NAMALWA (cell line): ENCODE measurements around the gene RNF144A.

Experiments
- DNase-seq: peaks from one replicate; pipeline ENCODE4 v3.0.0-alpha.2; 2015; ENCODE audit warnings: low spot score

The RNF144A gene

DNA sequence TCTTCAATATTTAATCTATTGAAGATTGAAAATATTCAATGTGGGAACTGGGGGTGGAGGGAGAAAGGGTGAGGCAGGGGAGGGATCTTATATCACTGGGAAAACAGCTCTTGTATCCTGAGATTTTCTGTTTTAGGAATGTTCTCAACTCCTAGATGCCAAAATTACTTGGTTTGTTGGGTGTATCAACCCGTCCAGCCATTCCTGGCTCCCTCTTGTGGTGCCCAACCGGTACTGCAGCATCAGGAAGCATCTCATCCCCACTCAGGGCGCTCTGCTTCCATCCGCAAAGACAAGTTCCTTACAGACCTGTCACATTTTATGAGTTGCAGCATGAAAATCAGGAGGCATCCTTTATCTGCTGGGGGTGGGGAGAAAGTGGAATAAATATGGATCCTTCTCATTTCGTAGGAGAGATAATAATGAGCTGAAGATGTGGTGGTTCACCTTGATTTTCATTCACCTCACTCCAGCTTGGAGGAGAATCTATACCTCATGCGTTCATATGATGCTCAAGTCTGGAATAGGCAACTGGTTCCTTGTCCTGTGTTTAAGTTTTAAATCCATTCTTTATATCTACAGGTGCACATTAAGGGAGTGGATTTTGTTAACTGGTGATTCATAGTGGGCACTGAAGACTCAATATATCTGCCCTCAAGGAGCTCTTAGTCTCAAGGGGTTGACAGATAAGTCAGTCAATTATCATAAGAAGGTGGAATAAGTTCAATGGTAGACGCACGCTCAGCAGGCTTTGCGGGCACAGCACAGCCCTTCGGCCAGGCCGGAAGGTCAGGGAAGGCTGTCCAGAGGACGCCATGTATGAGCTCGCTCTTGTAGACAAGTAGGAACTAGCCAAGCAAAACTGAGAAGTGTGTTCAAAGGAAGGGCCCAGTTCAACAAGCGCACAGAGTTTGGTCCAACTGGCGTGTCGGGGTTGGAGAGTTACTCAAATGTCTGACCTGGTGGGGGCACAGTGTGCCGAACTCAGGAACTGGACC lies 127.3 kb downstream of the RNF144A start:
- peak; percentile 57 for DNase-seq

DNA sequence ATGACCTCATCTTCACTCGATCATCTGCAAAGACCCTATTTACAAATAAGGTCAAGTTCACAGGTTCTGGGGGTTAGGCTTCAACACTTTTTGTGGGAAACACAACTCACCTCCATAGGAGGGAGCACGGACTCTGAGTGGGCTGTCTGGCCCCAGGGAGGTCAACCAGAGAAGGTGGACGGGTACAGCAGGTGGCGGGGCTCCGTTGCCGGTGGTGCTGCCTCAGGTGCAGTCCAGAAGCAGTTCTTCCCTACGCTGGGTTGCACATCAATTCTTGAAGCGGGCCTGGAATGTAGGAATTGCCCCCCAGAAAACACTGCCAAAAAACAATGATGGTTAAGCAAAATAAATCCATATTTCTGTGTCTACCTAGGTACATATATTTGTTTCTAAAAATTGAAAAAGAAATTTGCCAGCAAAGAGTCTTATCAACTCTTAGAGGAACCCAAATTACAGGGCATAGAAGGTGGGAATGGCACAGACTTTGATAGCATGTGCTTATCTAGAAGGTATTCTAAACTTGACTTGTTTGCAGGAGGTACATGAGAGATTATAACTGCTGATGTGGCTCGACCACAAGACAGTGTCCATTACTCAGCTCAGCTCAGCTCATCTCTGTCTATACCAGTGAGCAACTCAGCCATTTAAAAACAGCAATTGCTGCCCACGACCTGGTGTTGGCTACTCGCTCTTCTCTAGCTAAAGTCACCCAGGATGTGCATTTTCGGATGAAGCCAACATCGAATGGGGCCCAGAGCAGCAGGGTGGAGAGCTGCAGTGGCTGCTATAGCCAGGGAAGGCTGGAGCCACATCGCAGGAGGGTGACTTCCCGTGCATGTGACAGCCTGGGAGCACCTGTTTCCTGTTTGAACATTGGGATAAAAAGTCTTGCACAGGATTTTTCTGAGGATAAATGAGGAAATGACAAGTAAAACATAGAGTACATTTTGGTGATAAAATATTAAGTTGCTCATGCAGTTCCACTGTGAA lies 128.7 kb downstream of the RNF144A start:
- no peak for DNase-seq

DNA sequence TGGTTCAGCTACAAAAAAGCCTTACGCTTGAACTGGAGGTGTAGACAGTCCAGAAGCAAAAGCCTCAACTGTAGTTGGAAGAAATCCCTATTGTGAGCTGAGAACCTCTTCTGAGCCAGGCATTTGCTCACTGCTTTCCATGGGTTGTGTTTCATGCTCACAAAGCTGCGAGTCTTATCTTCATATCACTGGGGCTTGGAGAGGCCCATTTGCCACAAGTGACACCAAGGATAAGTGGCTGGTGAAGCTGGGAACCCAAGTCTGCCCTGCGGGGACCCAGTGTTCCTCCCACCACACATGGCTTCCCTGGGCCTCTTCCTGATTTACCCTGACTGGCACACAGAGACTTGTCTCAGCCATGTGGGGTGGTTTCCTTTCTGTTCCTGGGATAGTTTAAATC lies 130.4 kb downstream of the RNF144A start:
- DNase-seq, result no peak

DNA sequence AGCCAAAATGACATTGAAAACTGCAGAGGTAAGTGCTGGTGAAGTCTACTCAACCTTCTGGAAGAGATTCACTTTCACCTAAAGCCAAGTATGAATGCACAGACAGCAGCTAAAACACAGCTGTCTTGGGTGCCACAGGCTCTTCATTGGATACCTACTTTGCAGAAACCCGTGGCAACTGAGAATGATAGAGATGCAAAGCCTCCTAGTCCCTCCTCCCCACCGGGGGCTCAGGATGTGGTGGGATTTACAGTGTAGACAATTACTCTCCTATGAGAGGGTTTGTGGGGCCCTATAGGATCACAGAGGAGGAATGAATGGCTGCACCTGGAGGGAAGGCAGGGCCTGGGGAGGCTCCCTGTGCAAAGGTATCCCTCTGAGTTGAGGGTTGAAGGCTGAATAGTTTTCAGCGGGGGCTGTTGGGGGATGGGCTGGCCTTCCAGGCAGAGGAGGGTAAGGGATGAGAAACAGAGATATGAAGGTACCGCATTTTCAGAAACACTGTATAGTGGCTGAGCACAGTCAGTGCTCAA lies 131.6 kb downstream of the RNF144A start:
- DNase-seq, result no peak

DNA sequence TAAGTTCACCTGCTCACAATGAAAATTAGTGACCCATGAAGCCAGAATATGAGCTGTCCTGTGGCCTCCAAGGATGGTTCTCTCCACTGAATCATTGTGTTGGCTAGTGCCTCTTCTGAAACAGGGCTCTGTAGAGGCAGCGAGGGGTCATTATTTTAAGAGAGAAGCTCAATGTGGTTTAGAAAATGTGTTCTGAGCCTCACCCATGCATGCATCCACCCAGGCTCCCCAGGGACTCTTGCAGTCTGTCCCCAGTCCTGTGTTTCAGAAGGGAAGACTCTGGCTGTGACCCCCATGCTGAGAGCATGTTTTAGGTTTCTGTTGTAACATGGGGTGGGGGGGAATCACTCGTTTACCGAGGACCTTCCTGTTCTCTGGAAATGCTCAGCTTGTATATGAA lies 135.2 kb downstream of the RNF144A start:
- DNase-seq, result peak; percentile 46

DNA sequence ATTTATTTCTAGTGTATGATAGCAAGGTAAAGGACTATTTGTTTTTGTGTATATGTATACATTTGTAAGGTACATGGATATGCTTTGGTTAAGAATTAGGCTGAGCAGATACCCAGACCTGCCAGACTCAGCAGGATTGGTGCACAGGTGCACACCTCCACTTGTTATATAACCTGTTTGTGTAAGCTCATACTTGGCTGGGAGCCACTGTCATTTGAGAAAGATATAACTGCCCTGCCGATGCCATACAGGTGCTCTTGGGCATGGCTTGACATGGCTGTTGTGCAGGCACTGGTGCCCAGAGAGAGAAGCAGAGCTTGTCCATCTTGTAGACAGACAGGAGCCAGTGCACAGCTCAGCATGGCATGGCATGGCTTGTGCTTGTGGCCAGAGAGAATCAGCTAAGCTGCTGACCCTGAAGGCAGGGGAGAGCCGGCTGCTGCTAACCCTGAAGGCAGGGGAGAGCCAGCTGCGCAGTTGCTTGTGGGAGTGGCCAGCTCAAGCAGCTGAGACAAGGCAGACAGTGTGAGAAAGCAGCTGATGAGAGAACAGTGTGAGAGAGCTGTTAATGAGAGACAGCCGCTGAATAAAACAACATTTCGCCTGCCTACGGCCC lies 136.5 kb downstream of the RNF144A start:
- DNase-seq, result no peak

DNA sequence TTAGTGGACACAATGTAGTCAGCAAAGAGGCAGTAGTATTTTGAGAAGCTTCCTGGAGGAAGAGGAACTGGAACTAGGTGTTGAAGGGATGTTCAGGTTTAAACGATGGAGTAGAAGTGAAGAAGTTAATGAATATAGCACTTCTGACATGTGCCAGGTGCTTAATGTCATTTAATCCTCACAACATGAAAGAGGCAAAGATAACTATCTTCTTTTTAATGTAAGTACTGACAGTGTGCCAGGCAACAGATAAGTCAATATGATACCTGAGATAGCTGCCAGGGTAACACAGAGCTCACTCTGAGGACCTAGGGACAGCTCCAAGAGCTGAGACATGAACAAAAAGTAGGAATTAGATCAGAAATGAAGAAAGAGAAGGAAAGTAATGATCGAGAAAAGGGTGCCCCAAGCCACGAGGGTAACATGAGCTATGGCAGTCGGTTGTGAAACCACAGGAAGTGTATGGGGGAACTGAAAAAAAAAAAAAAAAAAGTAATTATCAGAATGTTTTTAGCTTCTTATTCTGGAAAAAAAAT lies 140.7 kb downstream of the RNF144A start:
- peak; percentile 18 for DNase-seq

DNA sequence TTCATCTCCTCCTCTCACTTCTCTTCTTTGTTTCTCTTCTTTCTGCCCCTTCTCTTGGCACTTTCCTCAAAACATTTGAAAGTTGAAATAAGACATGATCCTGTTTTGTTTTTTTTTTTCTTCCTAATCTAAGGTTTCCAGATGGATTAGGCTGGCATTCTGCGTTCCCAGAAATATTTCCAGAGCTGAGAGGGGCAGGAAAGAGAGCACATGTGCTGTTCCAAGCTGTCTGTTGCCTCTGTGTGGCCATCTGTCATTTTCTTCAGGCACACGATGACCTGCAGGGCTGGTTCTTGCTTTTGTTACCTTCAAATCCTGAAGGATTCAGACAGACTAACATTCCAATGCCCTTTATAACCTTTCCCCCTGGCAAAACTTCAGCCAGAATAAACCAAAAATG lies 142.9 kb downstream of the RNF144A start:
- no peak for DNase-seq

DNA sequence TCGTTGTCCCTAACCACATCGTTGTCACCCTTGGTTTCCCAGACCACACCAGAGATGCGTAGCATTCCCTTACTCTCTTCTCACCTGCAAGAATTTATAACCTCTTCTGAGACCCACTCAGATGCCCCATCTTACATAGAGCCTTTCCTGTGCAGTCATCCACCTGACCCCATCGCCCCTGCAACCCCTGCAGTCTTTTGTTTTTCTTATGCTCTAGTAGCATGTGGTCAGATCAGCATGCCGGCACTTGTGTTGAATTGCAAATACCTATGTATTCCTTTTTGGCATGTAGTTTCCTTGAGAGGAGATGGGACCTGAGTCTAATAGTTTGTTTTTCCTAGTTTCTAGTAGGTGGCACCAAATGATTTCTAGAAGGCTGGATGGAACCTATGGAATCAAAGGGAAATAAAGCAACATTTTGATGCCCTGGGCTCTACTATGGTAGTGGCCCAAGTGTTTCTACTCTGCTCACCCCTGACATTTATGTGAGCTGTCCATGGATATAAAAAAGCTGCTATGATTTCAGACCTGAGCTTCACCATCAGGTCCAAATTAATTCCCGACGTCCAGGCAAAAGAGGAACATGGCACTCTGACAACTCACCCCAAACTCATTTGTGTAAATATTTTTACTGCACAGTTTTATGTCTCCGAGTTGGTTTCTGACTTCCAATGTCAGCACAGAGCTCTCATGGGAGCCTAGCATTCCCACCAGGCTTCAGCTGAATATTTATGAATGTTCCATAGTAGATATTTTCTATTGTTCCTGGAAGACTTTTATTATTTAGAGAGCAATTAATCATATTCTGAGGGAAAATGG lies 143.6 kb downstream of the RNF144A start:
- no peak for DNase-seq

DNA sequence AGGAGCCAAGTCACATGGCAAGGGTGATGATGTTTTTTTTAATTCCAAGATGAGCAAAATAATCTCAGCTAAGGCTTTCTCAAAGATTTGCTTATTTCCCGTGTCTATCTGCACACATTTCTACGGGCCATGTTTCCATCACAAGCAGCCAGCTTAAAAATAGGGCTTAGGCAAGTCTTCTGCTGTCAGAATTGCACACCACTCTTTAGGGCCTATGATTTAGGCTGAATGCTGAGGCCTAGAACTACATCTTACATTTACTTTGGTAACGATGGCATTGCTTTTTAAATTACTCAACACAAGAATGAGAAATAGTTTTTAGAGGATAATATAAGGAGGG lies 144.2 kb downstream of the RNF144A start:
- no peak for DNase-seq

DNA sequence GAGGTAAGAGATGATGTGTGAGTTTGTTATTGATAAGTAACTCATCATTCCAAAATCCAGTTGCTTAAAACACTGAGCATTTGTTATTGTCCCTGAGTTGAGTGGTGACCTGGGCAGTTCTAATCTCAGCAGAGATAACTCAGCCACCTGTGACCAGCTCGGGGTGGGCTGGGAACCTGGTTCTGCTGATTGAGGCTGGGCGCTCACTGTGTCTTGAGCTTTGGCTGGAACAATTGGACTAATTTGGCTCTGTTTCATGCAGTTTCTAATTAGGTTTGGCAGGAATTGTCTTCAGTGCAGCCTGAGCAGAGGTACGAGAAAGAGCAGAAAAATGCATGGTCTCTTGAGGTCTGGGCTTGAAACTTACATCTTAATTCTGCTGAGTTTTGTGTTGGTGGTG lies 144.7 kb downstream of the RNF144A start:
- DNase-seq, result no peak

DNA sequence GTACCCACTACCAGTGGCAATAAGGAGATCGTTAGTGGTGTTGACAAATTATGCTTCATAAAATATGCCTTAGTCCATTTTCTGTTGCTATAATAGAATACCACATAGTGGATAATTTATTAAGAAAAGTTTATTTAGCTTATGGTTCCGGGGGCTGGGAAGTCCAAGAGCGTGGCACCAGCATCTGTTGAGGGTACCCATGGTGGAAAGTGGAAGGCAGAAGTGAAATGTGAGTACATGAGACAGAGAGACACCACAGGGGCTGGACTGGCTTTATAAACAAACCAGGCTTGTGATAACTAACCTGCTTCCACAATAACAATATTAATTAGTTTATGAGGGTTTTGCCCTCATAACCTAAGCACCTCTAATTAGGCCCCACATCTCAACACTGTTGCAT lies 146.6 kb downstream of the RNF144A start:
- no peak for DNase-seq

DNA sequence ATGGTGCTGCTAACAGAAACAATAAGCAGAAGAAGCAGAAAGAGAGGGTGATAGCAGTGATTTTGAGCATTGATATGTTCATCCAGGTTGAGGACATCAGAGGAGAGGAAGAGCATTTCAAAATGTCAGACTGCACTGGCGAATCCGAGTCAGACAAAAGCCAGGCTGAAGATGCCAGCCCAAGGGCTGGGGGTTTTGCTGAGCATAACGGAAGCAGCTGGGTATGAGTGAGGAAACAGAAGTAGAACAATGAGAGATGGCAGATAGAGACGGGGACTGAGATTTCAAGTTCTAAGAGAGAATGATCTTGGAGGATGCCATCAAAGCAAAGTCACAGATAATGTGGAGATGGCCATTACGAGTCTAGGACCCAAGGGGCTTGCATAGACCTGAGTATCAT lies 151.2 kb downstream of the RNF144A start:
- no peak for DNase-seq

DNA sequence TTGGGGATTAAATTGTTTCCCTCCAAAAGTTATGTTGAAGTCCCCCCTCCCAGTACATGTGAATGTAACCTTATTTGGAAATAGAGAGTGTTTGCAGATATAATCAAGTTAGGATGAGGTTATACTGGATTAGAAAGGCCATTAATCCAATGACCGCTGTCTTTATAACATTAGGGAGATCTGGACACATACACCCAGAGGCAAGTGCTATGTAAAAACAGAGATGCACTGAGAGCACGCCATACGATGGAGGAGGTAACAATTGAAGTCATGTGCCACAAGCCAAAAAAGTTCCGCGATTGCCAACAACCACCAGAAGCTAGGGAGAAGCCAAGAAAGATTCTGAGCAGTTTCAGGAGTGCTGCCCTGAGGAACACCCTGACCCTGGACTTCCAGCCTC lies 153.3 kb downstream of the RNF144A start:
- no peak for DNase-seq

DNA sequence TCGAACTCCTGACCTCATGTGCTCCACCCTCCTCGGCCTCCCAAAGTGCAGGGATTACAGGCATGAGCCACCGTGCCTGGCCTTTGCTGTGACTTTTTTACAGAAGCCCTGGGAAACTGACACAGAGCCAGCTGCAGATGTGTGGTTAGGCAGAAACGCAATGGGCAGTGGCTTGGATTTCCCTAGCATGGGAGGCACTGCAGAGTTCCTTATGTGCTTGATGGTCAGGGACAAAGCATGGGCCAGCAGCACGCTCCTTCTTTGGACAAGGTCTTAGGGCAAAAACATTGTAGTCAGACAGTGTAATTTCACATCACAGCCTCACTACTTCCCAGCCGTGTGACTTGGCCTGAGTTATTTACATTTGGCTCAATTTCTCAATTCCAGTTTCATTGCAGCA lies 153.9 kb downstream of the RNF144A start:
- no peak for DNase-seq

DNA sequence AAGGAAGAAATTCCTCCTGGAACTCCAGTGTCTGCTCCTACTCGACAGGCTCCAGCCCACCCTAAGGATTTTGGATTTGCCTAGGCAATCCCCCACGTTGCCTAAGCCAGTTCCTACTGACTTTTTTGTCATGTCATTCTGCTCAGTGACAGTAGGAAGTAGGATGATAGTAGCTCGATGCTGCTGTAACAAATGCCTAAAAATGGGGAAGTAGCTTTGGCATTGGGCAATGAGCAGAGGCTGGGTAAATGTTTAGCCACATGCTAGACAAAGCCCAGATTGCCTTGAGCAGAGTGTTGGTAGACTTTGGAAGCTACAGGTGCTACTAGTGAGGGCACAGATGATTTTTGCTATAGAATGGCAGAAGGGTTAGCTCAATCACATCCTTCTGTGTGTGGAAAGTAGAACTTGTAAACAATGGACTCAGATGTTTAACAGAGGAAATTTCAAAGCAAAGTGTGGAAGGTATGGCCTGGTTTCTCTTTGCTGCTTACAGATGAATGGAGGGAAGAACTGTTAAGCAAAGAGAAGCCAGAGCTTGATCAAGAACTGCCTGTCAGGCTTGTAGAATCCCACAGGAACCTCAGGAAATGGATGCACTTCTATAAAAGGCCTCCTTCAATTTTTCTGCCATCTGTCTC lies 154.8 kb downstream of the RNF144A start:
- DNase-seq, result no peak

DNA sequence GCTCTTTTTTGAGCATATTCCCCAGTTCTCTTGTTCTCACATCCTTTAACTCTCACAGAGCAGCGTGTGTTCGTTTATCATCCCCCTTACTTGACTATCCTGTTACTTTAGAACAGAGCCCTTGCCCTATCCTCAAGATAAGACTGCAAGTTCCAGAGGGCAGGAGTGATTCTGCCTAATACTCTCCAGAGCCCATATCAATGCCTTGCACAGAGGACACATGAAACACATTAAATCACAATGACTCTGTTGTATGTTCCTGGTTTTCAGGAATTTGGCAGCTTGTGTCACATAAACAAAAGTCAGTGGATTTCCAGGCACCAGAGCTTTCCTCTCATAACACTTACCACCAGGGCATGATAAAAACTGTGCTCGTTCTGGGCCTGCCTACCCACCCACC lies 156.7 kb downstream of the RNF144A start:
- no peak for DNase-seq

DNA sequence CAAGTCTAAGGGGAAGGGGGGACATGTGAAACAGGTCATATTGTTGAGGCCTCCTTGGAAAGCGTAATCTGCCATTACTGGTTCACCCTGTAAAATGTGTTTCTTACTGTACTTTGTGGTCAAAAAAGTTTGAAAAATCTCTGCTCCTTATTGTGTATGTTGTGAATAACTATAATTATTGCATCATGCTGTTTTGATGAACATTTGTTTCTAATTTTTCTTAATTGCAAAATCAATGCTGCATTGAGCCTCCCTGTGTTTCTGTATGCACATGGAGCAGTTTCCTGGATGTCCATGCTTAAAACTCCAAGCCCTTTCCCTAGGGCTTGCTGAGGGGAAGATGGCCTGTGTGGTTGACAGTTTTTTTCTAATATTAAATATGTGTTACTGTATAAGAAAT lies 158.6 kb downstream of the RNF144A start:
- DNase-seq, result no peak

DNA sequence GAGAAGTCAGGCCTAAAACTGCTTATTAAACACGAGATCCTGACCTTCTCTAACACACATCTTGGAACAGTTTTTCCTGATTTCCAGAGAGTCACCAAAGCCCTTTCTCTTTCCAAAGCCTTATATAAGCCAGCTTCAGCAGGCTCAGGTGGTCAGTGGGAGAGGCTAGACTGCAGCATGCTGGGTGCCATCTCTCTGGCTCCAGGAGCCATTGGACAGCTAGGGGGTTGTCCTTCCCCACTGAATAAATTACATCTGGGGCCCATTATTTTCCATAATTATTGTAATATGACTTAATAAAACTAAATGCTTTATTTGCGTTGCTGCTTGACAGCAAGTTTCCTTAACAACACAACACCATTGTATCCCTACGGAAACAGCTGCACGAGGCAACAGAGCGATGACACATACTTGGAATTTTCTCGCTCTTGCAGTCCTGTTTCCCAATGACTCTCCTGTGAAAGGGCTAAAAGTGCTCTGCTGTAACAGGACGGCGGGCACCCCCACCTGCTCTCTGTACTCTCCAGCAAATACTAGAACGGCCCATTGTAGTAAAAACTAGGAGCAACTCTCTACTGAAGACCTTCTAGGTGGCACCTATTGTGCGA lies 160.6 kb downstream of the RNF144A start:
- no peak for DNase-seq
